ENCODE measurements around the gene PLA2G6.

Gene PLA2G6

DNA sequence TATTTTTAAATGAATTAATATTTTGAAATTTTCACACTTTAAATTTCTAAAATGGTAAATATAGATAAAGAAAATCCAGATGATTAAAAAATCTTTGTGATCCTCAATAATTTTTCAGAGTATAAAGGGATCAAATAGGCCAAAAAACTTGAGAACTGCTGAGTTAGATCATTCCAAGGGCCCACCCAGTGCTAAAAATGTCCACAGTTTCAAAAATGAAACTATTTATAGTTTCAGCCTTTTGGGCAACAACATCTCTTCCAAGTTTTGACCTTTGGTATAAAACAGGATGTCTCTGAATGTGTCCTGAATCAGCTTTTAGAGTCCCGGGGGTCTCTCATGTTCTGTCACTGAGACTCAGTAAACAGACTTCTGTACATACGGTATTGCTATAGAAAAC lies 50.2 kb downstream of the PLA2G6 start:
- H4K91ac ChIP-seq (ENCODE audit: low read depth, low read length): no peak overlapping the region
- DNase-seq: no peak
- H2BK120ac ChIP-seq (ENCODE audit: insufficient read depth, low read length, poor library complexity): no peak overlapping the region
- peaks cover 3 to 6% of the 10 kb centered on the region in 2 experiments for H3K4me1 ChIP-seq (ENCODE audit: control insufficient read depth in 1 of 2, insufficient read depth in 2 of 2, low read length in 2 of 2)
- H3K9ac ChIP-seq (ENCODE audit: low read length): no peak overlapping the region
- no peak overlapping the region for H4K8ac ChIP-seq (ENCODE audit: low read depth, low read length)
- no CpG with 5 or more reads among the region's 2 CpGs for WGBS (ENCODE audit: extremely low coverage, insufficient coverage, insufficient read length)
- no peaks in the 10 kb centered on the region for H3K27me3 ChIP-seq (ENCODE audit: insufficient read depth, low read length)
- H4K12ac ChIP-seq (ENCODE audit: low read depth, low read length): no peak overlapping the region
- H3K27ac ChIP-seq (ENCODE audit: low read depth, low read length): no peak overlapping the region
- no peak overlapping the region for H3K4ac ChIP-seq (ENCODE audit: low read depth, low read length)
- H3K4me2 ChIP-seq (ENCODE audit: low read length): no peak overlapping the region
- H2BK12ac ChIP-seq (ENCODE audit: low read length): no peak overlapping the region
- H3K23ac ChIP-seq (ENCODE audit: low read length): no peak overlapping the region
- H3K79me2 ChIP-seq (ENCODE audit: control insufficient read depth, insufficient read depth, low read length, poor library complexity): no peaks in the 10 kb centered on the region
- H2AFZ ChIP-seq (ENCODE audit: insufficient read depth, low read length, poor library complexity): no peak overlapping the region
- no peak overlapping the region for H2BK5ac ChIP-seq (ENCODE audit: low read depth, low read length, poor library complexity)
- H3K14ac ChIP-seq (ENCODE audit: low read length): no peak overlapping the region
- no peak overlapping the region for H3K18ac ChIP-seq (ENCODE audit: low read length)
- H2AK5ac ChIP-seq (ENCODE audit: low read length): no peak overlapping the region
- no peak overlapping the region for H3K4me3 ChIP-seq (ENCODE audit: low read depth, low read length)
- H3K9me3 ChIP-seq (ENCODE audit: insufficient read depth, low read depth, low read length): peaks cover 3% of the 10 kb centered on the region
- peaks cover 2% of the 10 kb centered on the region for H3K79me1 ChIP-seq (ENCODE audit: low read length)
- peaks cover 0 to 4% of the 10 kb centered on the region in 2 experiments for H3K36me3 ChIP-seq (ENCODE audit: control insufficient read depth in 1 of 2, insufficient read depth in 2 of 2, low read length in 2 of 2)

DNA sequence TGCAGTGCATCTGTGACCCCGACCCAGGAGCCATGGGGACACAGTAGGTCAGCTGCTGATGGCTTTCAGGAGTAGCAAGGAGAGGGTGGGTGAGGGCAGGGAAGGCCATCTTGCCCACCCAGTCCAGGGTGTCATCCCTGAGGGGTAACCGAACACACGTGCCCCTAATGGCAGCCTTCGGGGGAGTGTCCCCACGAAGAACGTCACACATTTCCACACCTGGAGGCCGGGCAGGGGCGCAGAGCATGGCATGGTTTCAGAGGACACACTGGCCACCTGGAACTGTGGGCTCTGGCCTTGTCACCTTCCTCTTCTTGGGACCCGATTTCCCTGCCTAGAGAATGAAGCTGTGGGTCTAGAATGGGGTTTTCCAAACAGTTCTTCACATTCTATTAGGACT lies 51.8 kb downstream of the PLA2G6 start:
- no peaks in the 10 kb centered on the region for H3K79me1 ChIP-seq (ENCODE audit: low read length)
- no CpG with 5 or more reads among the region's 9 CpGs for WGBS (ENCODE audit: extremely low coverage, insufficient coverage, insufficient read length)
- no peak overlapping the region for H3K9ac ChIP-seq (ENCODE audit: low read length)
- peaks cover 0 to 4% of the 10 kb centered on the region in 2 experiments for H3K36me3 ChIP-seq (ENCODE audit: control insufficient read depth in 1 of 2, insufficient read depth in 2 of 2, low read length in 2 of 2)
- H3K23ac ChIP-seq (ENCODE audit: low read length): no peak overlapping the region
- H3K27ac ChIP-seq (ENCODE audit: low read depth, low read length): no peak overlapping the region
- no peak overlapping the region for H4K91ac ChIP-seq (ENCODE audit: low read depth, low read length)
- peaks cover 6% of the 10 kb centered on the region for H3K9me3 ChIP-seq (ENCODE audit: insufficient read depth, low read depth, low read length)
- no peak overlapping the region for H2BK5ac ChIP-seq (ENCODE audit: low read depth, low read length, poor library complexity)
- no peak overlapping the region for H3K4me3 ChIP-seq (ENCODE audit: low read depth, low read length)
- H2AK5ac ChIP-seq (ENCODE audit: low read length): no peak overlapping the region
- no peak overlapping the region for H3K4me2 ChIP-seq (ENCODE audit: low read length)
- H4K12ac ChIP-seq (ENCODE audit: low read depth, low read length): no peak overlapping the region
- H3K27me3 ChIP-seq (ENCODE audit: insufficient read depth, low read length): no peaks in the 10 kb centered on the region
- no peak overlapping the region for H4K8ac ChIP-seq (ENCODE audit: low read depth, low read length)
- no peak for DNase-seq
- H3K18ac ChIP-seq (ENCODE audit: low read length): no peak overlapping the region
- no peak overlapping the region for H2AFZ ChIP-seq (ENCODE audit: insufficient read depth, low read length, poor library complexity)
- no peak overlapping the region for H3K14ac ChIP-seq (ENCODE audit: low read length)
- H3K79me2 ChIP-seq (ENCODE audit: control insufficient read depth, insufficient read depth, low read length, poor library complexity): no peaks in the 10 kb centered on the region
- no peaks in the 10 kb centered on the region for H3K4me1 ChIP-seq (ENCODE audit: control insufficient read depth in 1 of 2, insufficient read depth in 2 of 2, low read length in 2 of 2)
- H2BK120ac ChIP-seq (ENCODE audit: insufficient read depth, low read length, poor library complexity): no peak overlapping the region
- no peak overlapping the region for H3K4ac ChIP-seq (ENCODE audit: low read depth, low read length)
- H2BK12ac ChIP-seq (ENCODE audit: low read length): no peak overlapping the region

DNA sequence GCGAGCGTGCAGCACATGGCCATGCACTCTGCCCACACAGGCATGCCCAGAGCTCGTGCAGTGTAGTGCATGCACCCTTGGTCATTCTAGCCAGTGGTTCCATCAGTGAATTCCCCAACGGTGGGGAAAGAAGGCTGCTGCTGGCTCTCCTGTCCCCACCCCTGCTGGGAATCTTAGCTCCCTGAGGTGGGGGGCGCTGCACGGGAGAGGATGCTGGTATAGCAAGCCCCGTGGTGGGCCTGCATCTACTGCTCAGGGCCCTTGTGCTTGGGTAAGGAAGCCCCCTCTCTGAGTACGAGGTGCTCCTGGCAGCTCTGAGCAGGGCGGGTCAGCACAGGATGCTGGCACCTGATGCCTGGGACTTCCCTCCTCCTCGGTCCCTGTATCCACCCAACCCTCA lies 52.6 kb downstream of the PLA2G6 start:
- H3K4me1 ChIP-seq (ENCODE audit: control insufficient read depth in 1 of 2, insufficient read depth in 2 of 2, low read length in 2 of 2): peaks cover 4% of the 10 kb centered on the region in 2 experiments
- no peak overlapping the region for H2AFZ ChIP-seq (ENCODE audit: insufficient read depth, low read length, poor library complexity)
- H4K12ac ChIP-seq (ENCODE audit: low read depth, low read length): no peak overlapping the region
- no peaks in the 10 kb centered on the region for H3K27me3 ChIP-seq (ENCODE audit: insufficient read depth, low read length)
- no peak overlapping the region for H3K4me3 ChIP-seq (ENCODE audit: low read depth, low read length)
- no peak overlapping the region for H3K23ac ChIP-seq (ENCODE audit: low read length)
- peaks cover 0 to 4% of the 10 kb centered on the region in 2 experiments for H3K36me3 ChIP-seq (ENCODE audit: control insufficient read depth in 1 of 2, insufficient read depth in 2 of 2, low read length in 2 of 2)
- H4K8ac ChIP-seq (ENCODE audit: low read depth, low read length): no peak overlapping the region
- H3K4me2 ChIP-seq (ENCODE audit: low read length): no peak overlapping the region
- H2BK5ac ChIP-seq (ENCODE audit: low read depth, low read length, poor library complexity): no peak overlapping the region
- no peak overlapping the region for H3K27ac ChIP-seq (ENCODE audit: low read depth, low read length)
- H3K79me1 ChIP-seq (ENCODE audit: low read length): no peaks in the 10 kb centered on the region
- H2BK120ac ChIP-seq (ENCODE audit: insufficient read depth, low read length, poor library complexity): no peak overlapping the region
- no peak for DNase-seq
- no peak overlapping the region for H3K14ac ChIP-seq (ENCODE audit: low read length)
- H4K91ac ChIP-seq (ENCODE audit: low read depth, low read length): no peak overlapping the region
- H3K9ac ChIP-seq (ENCODE audit: low read length): no peak overlapping the region
- no peak overlapping the region for H2AK5ac ChIP-seq (ENCODE audit: low read length)
- WGBS (ENCODE audit: extremely low coverage, insufficient coverage, insufficient read length): no CpG with 5 or more reads among the region's 10 CpGs
- peaks cover 6% of the 10 kb centered on the region for H3K9me3 ChIP-seq (ENCODE audit: insufficient read depth, low read depth, low read length)
- H2BK12ac ChIP-seq (ENCODE audit: low read length): no peak overlapping the region
- H3K79me2 ChIP-seq (ENCODE audit: control insufficient read depth, insufficient read depth, low read length, poor library complexity): no peaks in the 10 kb centered on the region
- H3K4ac ChIP-seq (ENCODE audit: low read depth, low read length): no peak overlapping the region
- H3K18ac ChIP-seq (ENCODE audit: low read length): no peak overlapping the region

DNA sequence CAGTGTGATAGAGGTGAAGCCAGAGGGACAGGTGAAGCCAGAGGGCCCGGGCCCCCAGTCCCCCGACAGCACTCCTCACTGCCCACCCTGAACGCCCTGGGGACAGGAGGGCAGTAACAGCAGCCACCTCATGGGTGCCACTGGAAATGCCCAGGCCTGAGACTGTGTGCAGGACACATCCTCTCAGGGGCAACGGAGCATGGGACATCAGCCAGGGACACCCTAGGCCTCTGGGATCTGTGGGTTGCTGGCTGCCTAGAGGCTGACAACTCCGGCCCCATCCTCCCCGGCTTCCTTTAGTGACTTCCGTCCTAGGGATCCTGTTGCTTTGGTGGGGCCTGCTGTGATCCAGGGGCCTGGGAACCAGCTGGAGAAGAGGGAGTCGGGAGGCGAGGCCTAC lies 53.8 kb downstream of the PLA2G6 start:
- Histone ChIP-seq H2BK120ac (ENCODE audit: insufficient read depth, low read length, poor library complexity) (no peak overlapping the region), H2BK12ac (ENCODE audit: low read length) (no peak overlapping the region), H3K18ac (ENCODE audit: low read length) (no peak overlapping the region), H4K8ac (ENCODE audit: low read depth, low read length) (no peak overlapping the region), H3K4me1 (ENCODE audit: control insufficient read depth in 1 of 2, insufficient read depth in 2 of 2, low read length in 2 of 2) (peaks cover 4% of the 10 kb centered on the region in 2 experiments), H3K23ac (ENCODE audit: low read length) (no peak overlapping the region), H3K9me3 (ENCODE audit: insufficient read depth, low read depth, low read length) (peaks cover 3% of the 10 kb centered on the region), H3K27ac (ENCODE audit: low read depth, low read length) (no peak overlapping the region), H4K12ac (ENCODE audit: low read depth, low read length) (no peak overlapping the region), H4K91ac (ENCODE audit: low read depth, low read length) (no peak overlapping the region), H3K79me1 (ENCODE audit: low read length) (no peaks in the 10 kb centered on the region), H2AFZ (ENCODE audit: insufficient read depth, low read length, poor library complexity) (no peak overlapping the region), H3K79me2 (ENCODE audit: control insufficient read depth, insufficient read depth, low read length, poor library complexity) (no peaks in the 10 kb centered on the region), H3K4ac (ENCODE audit: low read depth, low read length) (no peak overlapping the region), H3K14ac (ENCODE audit: low read length) (no peak overlapping the region), H2BK5ac (ENCODE audit: low read depth, low read length, poor library complexity) (no peak overlapping the region), H2AK5ac (ENCODE audit: low read length) (no peak overlapping the region), H3K4me3 (ENCODE audit: low read depth, low read length) (no peak overlapping the region), H3K9ac (ENCODE audit: low read length) (no peak overlapping the region), H3K4me2 (ENCODE audit: low read length) (no peak overlapping the region), H3K27me3 (ENCODE audit: insufficient read depth, low read length) (no peaks in the 10 kb centered on the region), H3K36me3 (ENCODE audit: control insufficient read depth in 1 of 2, insufficient read depth in 2 of 2, low read length in 2 of 2) (peaks cover 0 to 4% of the 10 kb centered on the region in 2 experiments)
- DNase-seq: no peak
- WGBS (ENCODE audit: extremely low coverage, insufficient coverage, insufficient read length): no CpG with 5 or more reads among the region's 9 CpGs
